Psoas muscle (tissue), 8 donors: ENCODE data around the gene DOCK3. TPM values are rescaled to one million over a fixed set of nuclear protein-coding genes. Genes with fewer than 3 reads are reported as not detected.
"Not testable (repeated sequence)": the region's sequence is repeated elsewhere in the genome, so short reads cannot be mapped to it uniquely, and the experiment has no call there.

Experiments used
- ATAC-seq, 4 donors: fragments of 200-7000 bp; cut with Tn5 transposase; one replicate each; pipeline ENCODE4 v1.9.1; 2020; ENCODE audit warnings: moderate library complexity in 3 of 4, mild to moderate bottlenecking in 2 of 4
- DNase-seq, 2 donors: peaks; one replicate each; pipeline ENCODE4 v3.0.0-alpha.2; 2020
- H3K27ac ChIP-seq: fragments of 200-600 bp; one replicate; pipeline ENCODE4 v1.8.0; 2022
- H3K27me3 ChIP-seq, 3 donors: fragments of 200-600 bp in 1 of 3; one replicate each; pipeline versions ENCODE4 v1.6.1 to v1.8.0; 2013 to 2022; ENCODE audit warnings: low read length in 2 of 3, mild to moderate bottlenecking in 2 of 3, moderate library complexity in 1 of 3; ENCODE audit not compliant: insufficient read depth in 3 of 3
- H3K36me3 ChIP-seq, 2 donors: fragments of 200-600 bp in 1 of 2; one replicate each; pipeline versions ENCODE4 v1.6.1 to v1.8.0; 2013 to 2022; ENCODE audit warnings: low read depth in 1 of 2, mild to moderate bottlenecking in 1 of 2, moderate library complexity in 1 of 2; ENCODE audit not compliant: insufficient read depth in 1 of 2
- H3K4me1 ChIP-seq: fragments of 200-600 bp; one replicate; pipeline ENCODE4 v1.8.0; 2022
- H3K4me3 ChIP-seq: fragments of 200-600 bp; one replicate; pipeline ENCODE4 v1.8.0; 2022; ENCODE audit warnings: mild to moderate bottlenecking
- H3K9me3 ChIP-seq: fragments of 200-600 bp; one replicate; pipeline ENCODE4 v1.8.0; 2022
- CTCF ChIP-seq: fragments of 200-600 bp; IDR thresholded peaks from one replicate; pipeline ENCODE4 v1.8.0; 2022; ENCODE audit warnings: antibody characterized with exemption
- WGBS, 3 donors: extraction: QIAGEN DNeasy Blood & Tissue Kit; methylation state at CpG; one replicate each; pipeline versions ENCODE4 v1.1.6 to v1.1.7; 2013; 5-methylcytosine and 5-hydroxymethylcytosine counted together
- intact Hi-C, 2 donors: fragments of 100-400 bp; cut with DNase I; formaldehyde crosslinking; loops; one replicate each; pipeline versions ENCODE4 v1.11.0 to v1.14.2; 2022
- polyA plus RNA-seq, 3 donors: library from polyadenylated mRNA; stranded (reverse); fragments of 200-250 nt; gene quantifications; one replicate each; pipeline ENCODE4 v1.2.3, GENCODE V29; 2013
- total RNA-seq, 4 donors: library from RNA; stranded (reverse); fragmentation: NEBNext Ultra II Directional in 2 of 4; extraction: Animal tissue kit (Norgen Biotek cat#: 25700) in 2 of 4; gene quantifications; one replicate each; pipeline versions ENCODE4 v1.2.1 to v1.2.4, GENCODE V29; 2021 to 2023
- donor health status: healthy with polysubstance abuse.
- donor health status: DM: no; HTN: no; CAD: no; lungs with moderate emphysema.
- donor health status: Bipolar disorder and iron deficiency.
- donor health status: healthy.
- donor health status: DM: yes; HTN: yes; CAD: no.
- donor health status: DM: no; HTN: no; CAD: no.
- donor health status: DM: no; HTN: no; CAD: no.
- donor health status: DM: yes; HTN: yes; CAD: no.

DOCK3 gene
- total and polyA plus RNA-seq, 7 donors = 0.01 to 0.91 (median 0.87) TPM

- no peak for TF ChIP-seq CTCF
- ATAC-seq (no peak), DNase-seq (no peak)
- Histone ChIP-seq H3K27me3 (no peaks in the 10 kb centered on the region), H3K27ac (no peak overlapping the region), H3K9me3 (peaks cover 2% of the 10 kb centered on the region), H3K4me3 (no peak overlapping the region), H3K36me3 (no peaks in the 10 kb centered on the region), H3K4me1 (no peaks in the 10 kb centered on the region)
- intact Hi-C loops = no loop called here
- 50 to 54% (median 52%) methylated on average over 5 of the region's 5 CpGs for WGBS, 3 donors
These were observed 75.1 kb downstream of the DOCK3 start for GRCh38 chr3:50749822-50750221.

- H3K27me3 ChIP-seq = no peaks in the 10 kb centered on the region
- DNase-seq (no peak), ATAC-seq (no peak)
- intact Hi-C loops = no loop called here
- H3K27ac ChIP-seq = no peak overlapping the region
- peaks cover 7% of the 10 kb centered on the region for H3K9me3 ChIP-seq
- H3K36me3 ChIP-seq = no peaks in the 10 kb centered on the region
- WGBS, 3 donors = 90 to 95% (median 90%) methylated on average over 5 of the region's 5 CpGs
- no peak for TF ChIP-seq CTCF
- H3K4me1 ChIP-seq = no peaks in the 10 kb centered on the region
- H3K4me3 ChIP-seq = no peak overlapping the region
These were observed 84.3 kb downstream of the DOCK3 start for GRCh38 chr3:50759015-50759414.

GRCh38 chr3:50777680-50778079, 103.0 kb downstream of the DOCK3 start:
- no peak for TF ChIP-seq CTCF
- H3K4me3 ChIP-seq = no peak overlapping the region
- no peaks in the 10 kb centered on the region for H3K27me3 ChIP-seq
- no peaks in the 10 kb centered on the region for H3K9me3 ChIP-seq
- intact Hi-C loops = no loop called here
- ATAC-seq (no peak), DNase-seq (no peak)
- no peaks in the 10 kb centered on the region for H3K36me3 ChIP-seq
- H3K4me1 ChIP-seq = no peaks in the 10 kb centered on the region
- 71 to 79% (median 75%) methylated on average over 1 of the region's 1 CpG for WGBS, 3 donors
- no peak overlapping the region for H3K27ac ChIP-seq

GRCh38 chr3:50781766-50782165, 107.0 kb downstream of the DOCK3 start:
- H3K27ac ChIP-seq, H3K9me3 ChIP-seq, ATAC-seq, H3K4me3 ChIP-seq, H3K27me3 ChIP-seq, H3K36me3 ChIP-seq, intact Hi-C loops, DNase-seq, H3K4me1 ChIP-seq: not testable (repeated sequence)
- WGBS, 3 donors = 90 to 94% (median 93%) methylated on average over 3 of the region's 3 CpGs

- intact Hi-C loops = no loop called here
- 70 to 79% (median 74%) methylated on average over 5 of the region's 5 CpGs for WGBS, 3 donors
- Histone ChIP-seq H3K4me3 (no peak overlapping the region), H3K27me3 (no peaks in the 10 kb centered on the region), H3K27ac (no peak overlapping the region), H3K4me1 (no peaks in the 10 kb centered on the region), H3K9me3 (peaks cover 3% of the 10 kb centered on the region), H3K36me3 (no peaks in the 10 kb centered on the region)
- no peak for TF ChIP-seq CTCF
- ATAC-seq = no peak
- DNase-seq = no peak
These were observed 111.9 kb downstream of the DOCK3 start for GRCh38 chr3:50786631-50787030.

GRCh38 chr3:50790894-50791293, 116.2 kb downstream of the DOCK3 start:
- H3K27me3 ChIP-seq, H3K36me3 ChIP-seq, H3K4me3 ChIP-seq, ATAC-seq, intact Hi-C loops, H3K9me3 ChIP-seq, DNase-seq, H3K4me1 ChIP-seq, H3K27ac ChIP-seq: not testable (repeated sequence)
- WGBS, 3 donors = 89 to 93% (median 89%) methylated on average over 2 to 3 of the region's 3 CpGs
